HCT116 (cell line): Measurements from ENCODE around the gene RFLNA.

Experiments used
- CEBPB ChIP-seq: IDR thresholded peaks from 2 replicates; pipeline ENCODE4 v1.6.1; 2012; ENCODE audit warnings: low read depth
- POLR2A ChIP-seq: IDR thresholded peaks from 2 replicates; pipeline ENCODE4 v1.7.0; 2011; ENCODE audit warnings: borderline replicate concordance; ENCODE audit not compliant: insufficient read depth, insufficient read length; ENCODE audit errors: extremely low read depth
- TF ChIP-seq, protein P1 (sequence below), 3 experiments: fragments of 200-600 bp in 1 of 3; sonication (generic) in 1 of 3; IDR thresholded peaks in 2 of 3; conservative IDR thresholded peaks in 1 of 3; 2 replicates each; pipeline ENCODE4 v1.5.1; 2012 to 2017; ENCODE audit warnings: low read depth in 2 of 3, low read length in 2 of 3, antibody characterized with exemption in 1 of 3, borderline replicate concordance in 1 of 3, control low read depth in 1 of 3, mild to moderate bottlenecking in 1 of 3, mixed read lengths in 1 of 3, mixed run types in 1 of 3, moderate library complexity in 1 of 3; ENCODE audit not compliant: insufficient read depth in 1 of 3
- TF ChIP-seq, protein P2 (sequence below): IDR thresholded peaks from 2 replicates; pipeline ENCODE4 v1.6.1; 2012

DNA sequence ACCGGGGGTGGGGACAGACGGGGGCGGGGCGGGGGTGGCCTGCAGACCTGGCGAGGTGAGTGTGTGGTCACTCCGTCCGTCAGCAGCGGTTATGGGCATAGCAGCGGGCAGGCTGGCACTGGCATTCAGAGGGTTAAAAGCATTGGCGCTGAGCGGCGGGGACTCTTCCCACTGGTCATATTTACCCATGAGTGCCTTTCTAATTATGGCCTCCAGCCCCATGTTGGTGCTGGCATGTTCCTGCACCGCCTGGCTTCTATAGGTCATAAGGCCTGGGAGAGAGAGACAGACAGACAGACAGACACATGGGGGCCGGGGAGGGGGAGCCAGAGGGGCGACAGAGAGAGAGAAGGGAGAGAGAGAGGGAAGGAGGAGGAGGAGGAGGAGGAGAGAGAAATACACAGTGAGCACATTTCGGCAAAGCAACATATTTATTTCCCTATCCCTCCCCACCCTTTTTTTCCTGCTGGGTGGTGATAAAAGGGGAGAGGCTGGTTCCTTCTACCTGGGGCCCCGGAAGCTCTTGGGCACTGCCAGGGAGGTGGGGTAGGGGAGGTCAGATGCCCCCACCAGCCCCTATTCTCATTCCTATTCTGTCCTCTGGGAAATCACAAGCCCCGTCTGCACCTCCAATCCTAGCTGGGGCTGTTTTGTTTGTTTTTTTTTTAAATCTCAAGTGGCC lies 32.6 kb downstream of the RFLNA start:
- TF ChIP-seq, protein P1, sequence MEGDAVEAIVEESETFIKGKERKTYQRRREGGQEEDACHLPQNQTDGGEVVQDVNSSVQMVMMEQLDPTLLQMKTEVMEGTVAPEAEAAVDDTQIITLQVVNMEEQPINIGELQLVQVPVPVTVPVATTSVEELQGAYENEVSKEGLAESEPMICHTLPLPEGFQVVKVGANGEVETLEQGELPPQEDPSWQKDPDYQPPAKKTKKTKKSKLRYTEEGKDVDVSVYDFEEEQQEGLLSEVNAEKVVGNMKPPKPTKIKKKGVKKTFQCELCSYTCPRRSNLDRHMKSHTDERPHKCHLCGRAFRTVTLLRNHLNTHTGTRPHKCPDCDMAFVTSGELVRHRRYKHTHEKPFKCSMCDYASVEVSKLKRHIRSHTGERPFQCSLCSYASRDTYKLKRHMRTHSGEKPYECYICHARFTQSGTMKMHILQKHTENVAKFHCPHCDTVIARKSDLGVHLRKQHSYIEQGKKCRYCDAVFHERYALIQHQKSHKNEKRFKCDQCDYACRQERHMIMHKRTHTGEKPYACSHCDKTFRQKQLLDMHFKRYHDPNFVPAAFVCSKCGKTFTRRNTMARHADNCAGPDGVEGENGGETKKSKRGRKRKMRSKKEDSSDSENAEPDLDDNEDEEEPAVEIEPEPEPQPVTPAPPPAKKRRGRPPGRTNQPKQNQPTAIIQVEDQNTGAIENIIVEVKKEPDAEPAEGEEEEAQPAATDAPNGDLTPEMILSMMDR (IDR thresholded peaks at IDR 0.05 in 2 of 3, conservative IDR thresholded peaks at IDR 0.05 in 1 of 3; ENCODE audit: borderline replicate concordance in 1 of 3, insufficient read depth in 1 of 3, low read depth in 2 of 3, low read length in 2 of 3) = no peak
- TF ChIP-seq, protein P2, sequence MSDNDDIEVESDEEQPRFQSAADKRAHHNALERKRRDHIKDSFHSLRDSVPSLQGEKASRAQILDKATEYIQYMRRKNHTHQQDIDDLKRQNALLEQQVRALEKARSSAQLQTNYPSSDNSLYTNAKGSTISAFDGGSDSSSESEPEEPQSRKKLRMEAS = no peak
- TF ChIP-seq POLR2A (no peak), CEBPB (no peak)
